HPDE6-E6E7 (cell line): ENCODE data around the gene COMMD9.

Experiments
- DNase-seq: peaks from one replicate; pipeline ENCODE4 v3.0.0; 2011; ENCODE audit warnings: missing footprints; ENCODE audit errors: extremely low spot score

COMMD9 gene

GRCh38 chr11:36257351-36257750 is 31.9 kb downstream of the COMMD9 start:
- no peak for DNase-seq

- DNase-seq: no peak
Observed at GRCh38 chr11:36254713-36255112, 34.5 kb downstream of the COMMD9 start.

- no peak for DNase-seq
Observed at GRCh38 chr11:36253238-36253637, 36.0 kb downstream of the COMMD9 start.

- no peak for DNase-seq
Observed at GRCh38 chr11:36251823-36252222, 37.4 kb downstream of the COMMD9 start.

GRCh38 chr11:36249246-36249645 is 40.0 kb downstream of the COMMD9 start:
- peak; percentile 64 for DNase-seq

DNA sequence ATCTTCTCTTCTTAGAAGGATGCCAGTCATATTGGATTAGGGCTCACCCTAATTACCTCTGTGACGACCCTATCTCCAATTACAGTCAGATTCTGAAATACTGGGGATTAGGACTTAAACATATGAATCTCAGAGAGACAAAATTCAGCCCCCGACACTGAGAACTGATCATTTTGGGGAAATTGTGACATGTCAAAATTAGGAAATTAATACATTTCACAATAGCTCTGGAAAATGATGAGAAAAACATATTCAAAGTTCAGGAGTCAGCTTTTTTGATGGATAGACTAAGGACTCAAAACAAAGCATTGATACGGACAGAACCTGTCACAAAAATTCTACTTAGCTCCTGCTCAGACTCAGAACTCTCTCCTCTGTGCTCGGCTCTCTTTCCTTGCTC is 40.8 kb downstream of the COMMD9 start:
- no peak for DNase-seq

GRCh38 chr11:36247493-36247892 is 41.7 kb downstream of the COMMD9 start:
- no peak for DNase-seq

GRCh38 chr11:36243641-36244040 is 45.6 kb downstream of the COMMD9 start:
- no peak for DNase-seq

DNA sequence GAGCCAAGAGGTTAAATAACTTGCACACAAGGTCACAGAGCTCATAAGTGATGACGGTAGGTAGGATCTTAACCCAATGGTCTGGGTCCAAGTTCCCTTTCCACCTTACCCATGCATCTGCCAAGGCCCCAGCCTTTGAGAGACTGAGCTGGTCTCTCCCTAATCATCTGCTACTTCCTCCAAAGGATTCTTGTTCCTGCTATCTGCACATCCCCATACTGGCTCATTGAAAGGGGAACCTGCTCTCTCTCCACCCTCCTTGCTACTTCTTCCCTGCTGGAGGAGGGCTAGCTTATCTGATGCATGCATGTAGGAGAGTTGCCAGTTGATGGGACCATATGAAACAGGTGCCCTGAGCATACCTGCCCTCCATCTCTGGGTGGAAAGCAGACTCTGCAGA is 47.7 kb downstream of the COMMD9 start:
- DNase-seq: no peak

DNA sequence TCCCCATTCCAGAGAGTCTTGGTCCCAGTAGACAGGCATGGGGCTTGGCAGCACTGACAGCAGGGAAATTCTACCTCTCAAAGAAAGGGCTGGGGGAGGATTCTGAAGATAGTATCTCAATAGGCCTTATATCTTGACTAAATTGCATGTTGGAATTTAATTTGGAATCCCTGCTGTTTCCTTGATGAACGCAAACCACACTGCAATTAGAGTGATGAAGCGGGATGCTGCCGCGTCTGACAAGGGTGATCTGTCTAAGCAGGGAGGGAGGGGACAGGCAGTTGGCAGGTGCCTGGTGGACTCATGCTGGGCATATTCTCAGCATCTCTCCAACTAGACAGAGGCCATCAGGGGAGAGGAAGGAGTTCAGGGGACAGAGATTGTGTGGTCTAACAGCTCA is 48.4 kb downstream of the COMMD9 start:
- no peak for DNase-seq

DNA sequence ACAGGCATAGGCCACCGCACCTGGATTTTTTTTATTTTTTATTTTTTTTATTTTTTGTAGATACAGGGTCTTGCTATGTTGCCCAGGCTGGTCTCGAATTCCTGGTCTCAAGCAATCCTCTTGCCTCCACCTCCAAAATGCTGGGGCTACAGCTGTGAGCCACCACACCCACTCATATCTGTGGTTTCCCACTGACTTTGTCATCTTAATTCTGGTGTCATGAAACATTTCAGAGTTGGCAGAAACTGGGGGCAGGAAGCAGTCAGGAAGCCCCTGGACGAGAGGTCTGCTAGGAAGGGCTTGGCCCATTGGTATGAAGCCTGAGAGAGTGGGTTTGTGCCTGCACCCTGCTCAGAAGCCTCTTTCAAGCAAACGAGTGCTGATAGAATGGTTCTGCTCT is 49.1 kb downstream of the COMMD9 start:
- DNase-seq: no peak

GRCh38 chr11:36239636-36240035 is 49.6 kb downstream of the COMMD9 start:
- no peak for DNase-seq

DNA sequence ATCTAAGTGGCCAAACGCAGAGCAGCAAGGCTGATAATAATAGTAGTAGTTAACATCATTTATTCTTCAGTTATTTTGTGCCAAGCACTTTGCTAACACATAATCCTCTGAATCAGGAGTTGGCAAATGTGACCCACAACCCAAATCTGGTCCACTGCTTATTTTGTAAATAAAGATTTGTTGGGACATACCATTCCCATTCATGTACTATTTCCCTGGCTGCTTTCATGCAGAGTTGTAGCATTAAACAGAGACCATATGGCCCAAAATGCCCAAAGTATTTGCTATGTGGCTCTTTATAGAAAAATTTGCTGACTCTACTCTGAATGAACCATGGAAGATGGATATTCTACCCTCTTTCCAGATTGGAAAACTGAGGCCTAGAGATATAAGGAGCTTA is 50.3 kb downstream of the COMMD9 start:
- no peak for DNase-seq

- no peak for DNase-seq
Observed at GRCh38 chr11:36238036-36238631, 51.1 kb downstream of the COMMD9 start.

DNA sequence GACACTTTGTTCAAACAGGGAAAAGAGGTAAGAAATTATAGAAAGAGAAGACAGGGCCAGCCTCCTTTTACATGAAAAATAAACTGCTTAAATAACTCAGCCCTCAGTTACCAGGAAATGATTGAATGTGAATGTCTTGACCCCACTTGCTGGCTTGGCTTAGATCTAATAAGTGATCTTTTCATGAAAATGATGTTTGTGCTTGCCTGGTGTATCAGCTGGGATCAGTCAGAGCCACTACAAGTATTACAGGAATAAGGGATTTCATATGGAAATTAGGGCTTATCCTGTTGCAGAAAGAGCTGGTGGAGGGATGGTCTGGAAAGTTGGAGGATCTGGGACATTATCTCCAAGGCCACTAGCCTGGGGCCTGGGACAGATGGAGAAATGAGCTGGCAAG is 51.8 kb downstream of the COMMD9 start:
- DNase-seq: no peak

DNA sequence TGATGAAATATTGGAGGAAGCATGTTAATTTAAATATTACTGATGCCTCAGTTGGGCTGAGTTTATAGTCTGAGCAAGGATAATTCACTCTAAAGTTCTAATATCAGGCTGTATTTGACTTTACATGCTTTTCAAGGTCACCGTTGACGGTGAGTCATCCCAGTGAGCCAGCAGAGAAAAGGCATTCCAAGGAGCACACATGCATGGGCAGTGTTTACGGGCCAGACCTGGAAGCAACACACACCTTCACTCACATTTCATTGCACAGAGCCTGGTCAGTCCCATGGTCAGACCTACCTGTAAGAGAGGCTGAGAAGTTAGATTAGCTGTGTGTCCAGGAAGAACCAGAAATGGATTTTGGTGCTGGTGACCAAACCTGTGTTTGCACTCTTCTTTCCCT is 53.5 kb downstream of the COMMD9 start:
- DNase-seq: no peak

DNA sequence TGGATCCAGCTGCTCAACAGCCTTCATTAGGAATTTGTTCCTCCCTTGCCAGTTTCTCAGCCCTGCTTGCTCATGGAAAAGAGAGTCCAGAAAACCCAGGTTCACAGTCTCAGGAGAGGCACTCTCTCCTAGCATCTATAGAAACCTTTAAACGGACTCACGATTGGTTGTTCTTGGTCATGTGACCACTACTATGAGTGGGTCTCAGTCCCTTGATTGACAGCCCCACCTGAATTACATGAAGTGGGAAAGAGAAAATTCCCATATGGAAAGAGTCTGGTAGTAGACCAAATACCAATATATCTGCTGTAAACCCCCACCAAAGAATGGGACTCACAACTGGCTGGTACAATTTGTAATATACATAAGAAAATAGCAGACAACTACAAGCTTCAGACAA is 54.4 kb downstream of the COMMD9 start:
- no peak for DNase-seq

- DNase-seq: no peak
Observed at GRCh38 chr11:36233204-36233603, 56.0 kb downstream of the COMMD9 start.

DNA sequence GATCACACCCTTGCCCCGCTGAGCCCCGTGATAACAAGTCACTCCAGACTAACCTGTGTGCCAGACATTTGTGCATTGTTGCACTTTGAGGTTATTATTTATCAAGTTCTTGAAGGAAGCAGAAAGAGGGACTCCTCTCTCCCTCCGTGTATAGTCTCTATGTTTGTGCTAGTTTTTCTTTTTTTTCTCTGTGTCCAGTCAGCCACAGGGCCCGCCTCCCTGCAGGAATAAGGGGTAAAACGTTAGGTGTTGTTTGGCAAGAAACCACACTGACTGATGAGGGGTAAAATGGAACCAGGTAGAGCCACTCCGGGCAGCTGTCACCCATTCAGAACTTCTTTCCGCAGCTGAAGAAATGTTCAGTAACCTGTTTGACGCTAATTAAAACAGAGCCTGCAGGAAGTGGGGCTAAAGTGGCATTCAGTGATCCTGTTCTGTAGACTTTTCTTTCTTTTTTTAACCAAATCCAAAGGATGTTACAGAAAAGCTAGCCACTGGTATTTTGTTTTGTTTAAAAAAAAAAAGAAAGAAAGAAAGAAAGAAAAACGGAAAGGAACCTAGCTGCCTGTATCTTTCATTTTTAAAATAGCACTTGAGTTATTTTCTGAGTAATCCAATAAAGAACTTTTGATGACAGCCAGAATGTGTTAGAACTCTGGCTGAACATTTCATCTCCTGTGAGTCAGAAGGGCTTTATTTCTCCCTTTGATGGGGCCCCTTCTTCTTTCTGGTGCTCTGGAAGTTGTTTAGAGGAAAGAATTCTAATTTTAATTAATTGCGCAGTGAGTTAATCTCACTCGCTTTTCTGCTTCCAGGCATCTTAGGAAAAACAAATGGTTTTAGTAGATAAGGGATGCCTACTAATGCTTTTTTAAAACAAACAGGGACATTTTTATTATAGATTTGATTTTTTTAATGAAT is 58.2 kb downstream of the COMMD9 start:
- no peak for DNase-seq

GRCh38 chr11:36229091-36229705 is 60.0 kb downstream of the COMMD9 start:
- DNase-seq: no peak

DNA sequence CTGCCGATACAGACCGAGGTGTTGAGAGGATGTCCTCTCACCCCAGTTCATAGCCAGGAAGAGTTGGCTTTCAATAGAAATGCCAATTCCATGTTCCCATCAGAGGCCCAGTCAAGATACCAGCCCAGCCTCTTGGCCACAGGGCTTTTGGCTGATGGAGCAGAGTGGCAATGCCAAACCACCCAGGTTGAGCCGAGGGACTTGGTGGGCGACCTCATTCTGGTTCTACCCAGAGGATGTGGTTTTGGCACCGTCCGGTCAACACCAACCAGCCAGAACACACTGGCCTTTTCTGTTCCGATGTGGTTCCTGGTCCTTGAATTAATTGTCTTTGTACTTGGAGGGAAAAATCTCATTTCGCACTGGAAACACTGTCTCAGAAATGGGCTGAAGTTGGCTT is 60.5 kb downstream of the COMMD9 start:
- no peak for DNase-seq

- DNase-seq: no peak
Observed at GRCh38 chr11:36227044-36227443, 62.2 kb downstream of the COMMD9 start.
